HepG2 (cell line): Measurements from ENCODE around the gene CDC123. TPM values are rescaled to one million over a fixed set of nuclear protein-coding genes. Genes with fewer than 3 reads are reported as not detected.

ENCODE experiments used
- ATAC-seq: fragments of 200-7000 bp; cut with Tn5 transposase; 3 replicates; pipeline ENCODE4 v1.9.1; 2020; ENCODE audit warnings: mild to moderate bottlenecking, moderate library complexity
- BruUV-seq: library from RNA; stranded (reverse); fragments of 400-500 nt; replicated peaks from 2 replicates; lab custom pipeline; 2021; lab: Mats Ljungman, UMichigan
- CTCF ChIA-PET: fragments of 300-600 bp; formaldehyde crosslinking; extraction: SDS; loops from one replicate; lab custom pipeline; 2021; ENCODE audit warnings: low total read pairs, inconsistent platforms, low intra/inter-chr PET ratio; lab: Yijun Ruan, JAX
- POLR2A ChIA-PET: fragments of 350-600 bp; sonication (Branson Sonifier 250); formaldehyde crosslinking; loops from one replicate; lab custom pipeline; 2020; ENCODE audit warnings: antibody characterized with exemption, inconsistent platforms; lab: Yijun Ruan, JAX
- DNase-seq: peaks from one replicate; pipeline ENCODE4 v3.0.0-alpha.2; 2015; ENCODE audit warnings: low spot score
- FAIRE-seq: peaks from 3 replicates; lab custom pipeline; 2011; peaks lifted over from hg19 to GRCh38; lab: Jason Lieb, UNC
- H2AFZ ChIP-seq: one replicate; pipeline ENCODE4 v1.6.1; 2011; ENCODE audit warnings: low read length, inconsistent platforms
- H3K27ac ChIP-seq: fragments of 300-600 bp; 3 replicates; pipeline ENCODE4 v1.8.0; 2011; ENCODE audit warnings: mixed run types, mild to moderate bottlenecking, mixed read lengths, low read length, inconsistent platforms; ENCODE audit not compliant: insufficient read depth; ENCODE audit errors: extremely low read length
- H3K27me3 ChIP-seq, 2 experiments: fragments of 200-600 bp in 1 of 2; 2 replicates in 1 of 2; 3 replicates in 1 of 2; pipeline versions ENCODE4 v1.6.0 to v1.8.0; 2011; ENCODE audit warnings: low read length in 2 of 2, mild to moderate bottlenecking in 2 of 2, moderate library complexity in 2 of 2, inconsistent platforms in 1 of 2; ENCODE audit not compliant: insufficient read depth in 2 of 2, control insufficient read depth in 1 of 2
- H3K36me3 ChIP-seq, 2 experiments: fragments of 200-600 bp in 1 of 2; replicated peaks in 1 of 2; 2 replicates in 1 of 2; 3 replicates in 1 of 2; pipeline versions ENCODE4 v1.5.1 to v1.8.0; 2011; ENCODE audit warnings: low read length in 2 of 2, inconsistent platforms in 1 of 2; ENCODE audit not compliant: insufficient read depth in 2 of 2, control insufficient read depth in 1 of 2
- H3K4me1 ChIP-seq: 2 replicates; pipeline ENCODE4 v1.5.1; 2012; ENCODE audit warnings: low read length, inconsistent platforms; ENCODE audit not compliant: insufficient read depth
- H3K4me2 ChIP-seq: 2 replicates; pipeline ENCODE4 v1.6.0; 2011; ENCODE audit warnings: low read depth, low read length, inconsistent platforms
- H3K4me3 ChIP-seq, 3 experiments: fragments of 200-600 bp in 1 of 3; sonication (generic), shearing (Covaris generic) in 1 of 3; replicated peaks in 1 of 3; 2 replicates each; pipeline ENCODE4 v1.5.1; 2011 to 2016; ENCODE audit warnings: low read length in 3 of 3, inconsistent platforms in 2 of 3, low read depth in 2 of 3, mild to moderate bottlenecking in 2 of 3, control low read depth in 1 of 3, mixed read lengths in 1 of 3; ENCODE audit not compliant: insufficient read depth in 1 of 3
- H3K79me2 ChIP-seq: one replicate; pipeline ENCODE4 v1.6.1; 2011; ENCODE audit warnings: low read length, inconsistent platforms; ENCODE audit not compliant: insufficient read depth
- H3K9ac ChIP-seq: 2 replicates; pipeline ENCODE4 v1.6.0; 2011; ENCODE audit warnings: mild to moderate bottlenecking, low read depth, low read length, inconsistent platforms; ENCODE audit not compliant: insufficient read depth
- H3K9me3 ChIP-seq: 2 replicates; pipeline ENCODE4 v1.5.1; 2012; ENCODE audit warnings: mild to moderate bottlenecking, low read length
- H4K20me1 ChIP-seq: 2 replicates; pipeline ENCODE4 v1.6.0; 2011; ENCODE audit warnings: inconsistent platforms, mild to moderate bottlenecking, low read length, moderate library complexity; ENCODE audit not compliant: insufficient read depth
- DR1 ChIP-seq: sonication (generic); formaldehyde crosslinking; IDR thresholded peaks from 2 replicates; pipeline ENCODE4 v1.8.0; 2021; ENCODE audit warnings: mild to moderate bottlenecking, missing genetic modification reagents, inconsistent platforms
- EED ChIP-seq: sonication (generic); formaldehyde crosslinking; IDR thresholded peaks from 2 replicates; pipeline ENCODE4 v1.5.0; 2020; ENCODE audit warnings: mild to moderate bottlenecking, missing genetic modification reagents
- MATR3 ChIP-seq: sonication (generic); formaldehyde crosslinking; IDR thresholded peaks from 2 replicates; pipeline ENCODE4 v1.4.0; 2020; ENCODE audit warnings: missing genetic modification reagents
- MIER3 ChIP-seq: IDR thresholded peaks from 2 replicates; pipeline ENCODE4 v1.6.1; 2016; ENCODE audit warnings: missing compliant biosample characterization, borderline replicate concordance
- MXD4 ChIP-seq: IDR thresholded peaks from 2 replicates; pipeline ENCODE4 v1.6.1; 2016; ENCODE audit warnings: mild to moderate bottlenecking, missing biosample characterization, missing genetic modification reagents
- RFX5 ChIP-seq: IDR thresholded peaks from 2 replicates; pipeline ENCODE4 v1.6.1; 2011; ENCODE audit warnings: low read depth, low read length, improper control_type of control experiment
- RFXANK ChIP-seq: IDR thresholded peaks from 2 replicates; pipeline ENCODE4 v1.6.1; 2016
- SOX5 ChIP-seq: IDR thresholded peaks from 2 replicates; pipeline ENCODE4 v1.6.1; 2016; ENCODE audit warnings: borderline replicate concordance
- TRIM24 ChIP-seq: sonication (generic); formaldehyde crosslinking; IDR thresholded peaks from 2 replicates; pipeline ENCODE4 v1.8.0; 2022; ENCODE audit warnings: mild to moderate bottlenecking, missing genetic modification reagents
- ZMYM4 ChIP-seq: sonication (generic); formaldehyde crosslinking; IDR thresholded peaks from 2 replicates; pipeline ENCODE4 v1.8.1; 2023; ENCODE audit warnings: mild to moderate bottlenecking, missing genetic modification reagents
- ZNF382 ChIP-seq: sonication (generic); formaldehyde crosslinking; IDR thresholded peaks from 2 replicates; pipeline ENCODE4 v1.5.0; 2020; ENCODE audit warnings: missing genetic modification reagents, mild to moderate bottlenecking, borderline replicate concordance
- ZNF776 ChIP-seq: sonication (generic); formaldehyde crosslinking; IDR thresholded peaks from 2 replicates; pipeline ENCODE4 v1.4.0; 2020; ENCODE audit warnings: mild to moderate bottlenecking, missing genetic modification reagents
- ZNF841 ChIP-seq: sonication (generic); formaldehyde crosslinking; IDR thresholded peaks from 2 replicates; pipeline ENCODE4 v1.8.1; 2023; ENCODE audit warnings: missing genetic modification reagents, borderline replicate concordance
- WGBS: methylation state at CpG from one replicate; pipeline ENCODE4 v1.1.6; 2017; ENCODE audit warnings: low lambda C conversion rate; 5-methylcytosine and 5-hydroxymethylcytosine counted together
- in situ Hi-C: cut with HindIII; loops from 2 replicates; pipeline ENCODE4 v1.10.0; 2017; ENCODE audit warnings: low pct_unique_long_range_greater_than_20kb; ENCODE audit not compliant: extremely low pct_ligation_motif_present
- intact Hi-C: fragments of 100-400 bp; cut with micrococcal nuclease; formaldehyde crosslinking; loops from one replicate; pipeline ENCODE4 v1.10.0; 2022; ENCODE audit not compliant: unreplicated experiment
- polyA plus RNA-seq, 8 experiments: library from polyadenylated mRNA; depleted of rRNA in 3 of 8; stranded (reverse) in 7 of 8; unstranded in 1 of 8; fragments of >200 nt; fragmentation: Illumina TruSeq in 4 of 8; extraction: Trizol in 4 of 8; gene quantifications; 2 replicates each; pipeline versions ENCODE4 v1.2.1 to v1.2.3, GENCODE V29; 2011 to 2016; ENCODE audit warnings: low read depth in 4 of 8, missing spikeins in 1 of 8, mixed read lengths in 1 of 8; ENCODE audit not compliant: insufficient read depth in 1 of 8
- total RNA-seq, 5 experiments: library from RNA; depleted of rRNA; stranded (reverse); fragments of >200 nt; fragmentation: Illumina TruSeq; extraction: Trizol; gene quantifications; 2 replicates each; pipeline ENCODE4 v1.2.3, GENCODE V29; 2016; ENCODE audit warnings: low read depth in 1 of 5
- TF ChIP-seq, protein P1 (sequence below): sonication (generic); formaldehyde crosslinking; conservative IDR thresholded peaks from 2 replicates; pipeline ENCODE4 v1.4.0; 2020; ENCODE audit warnings: missing genetic modification reagents
- TF ChIP-seq, protein P2 (sequence below): sonication (generic); formaldehyde crosslinking; IDR thresholded peaks from 2 replicates; pipeline ENCODE4 v1.5.1; 2020; ENCODE audit warnings: missing genetic modification reagents, mild to moderate bottlenecking, borderline replicate concordance

Gene CDC123
- total and polyA plus RNA-seq, 2 of the 13 experiments (the other 11 are each of a cell fraction or from before 2014, with no cell fraction given) = 63.3 to 153 TPM

DNA sequence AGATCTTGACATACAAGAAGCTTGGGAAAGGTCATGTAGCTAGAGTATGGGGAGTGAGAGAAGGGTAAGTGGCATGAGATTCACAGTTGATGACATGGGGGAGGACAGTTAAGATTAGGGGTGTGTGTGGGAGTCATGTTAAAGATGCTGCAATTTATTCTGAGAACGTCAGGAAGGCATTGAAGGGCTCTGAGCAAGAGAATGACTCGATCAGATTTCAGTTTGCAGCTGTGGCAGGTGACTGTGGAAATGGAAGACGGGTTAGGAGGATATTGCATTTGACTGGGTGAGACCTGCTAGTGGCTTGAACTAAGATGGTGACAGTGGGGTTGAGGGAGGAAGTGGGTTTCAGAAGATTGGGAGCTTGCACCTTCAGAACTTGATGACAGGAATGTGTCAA lies 5.6 kb downstream of the CDC123 start:
- BruUV-seq = no TSS peak
- in situ Hi-C loops = no loop called here
- FAIRE-seq (no peak), DNase-seq (no peak), ATAC-seq (no peak)
- 96% methylated on average over 3 of the region's 3 CpGs for WGBS
- Histone ChIP-seq H3K4me1 (peaks cover 9% of the 10 kb centered on the region), H3K27ac (no peak overlapping the region), H3K36me3 (peaks cover 16 to 57% of the 10 kb centered on the region in 2 experiments), H3K79me2 (peaks cover 56% of the 10 kb centered on the region), H3K27me3 (no peaks in the 10 kb centered on the region; a peak in 1 of 5 replicates), H3K9ac (no peak overlapping the region), H3K4me3 (no peak overlapping the region), H2AFZ (no peak overlapping the region), H3K4me2 (no peak overlapping the region), H3K9me3 (no peaks in the 10 kb centered on the region), H4K20me1 (peaks cover 6% of the 10 kb centered on the region; the same call in 1 of the 2 replicates)
- intact Hi-C loops = no loop called here
- TF ChIP-seq EED (CRISPR knock-in tag) = no peak
- TF ChIP-seq DR1 (CRISPR knock-in tag) = no peak
- TF ChIP-seq RFXANK (CRISPR knock-in tag) = no peak
- no peak for TF ChIP-seq ZNF776 (CRISPR knock-in tag)
- TF ChIP-seq MXD4 (CRISPR knock-in tag) = no peak
- POLR2A ChIA-PET = no interaction called here
- CTCF ChIA-PET = no interaction called here

DNA sequence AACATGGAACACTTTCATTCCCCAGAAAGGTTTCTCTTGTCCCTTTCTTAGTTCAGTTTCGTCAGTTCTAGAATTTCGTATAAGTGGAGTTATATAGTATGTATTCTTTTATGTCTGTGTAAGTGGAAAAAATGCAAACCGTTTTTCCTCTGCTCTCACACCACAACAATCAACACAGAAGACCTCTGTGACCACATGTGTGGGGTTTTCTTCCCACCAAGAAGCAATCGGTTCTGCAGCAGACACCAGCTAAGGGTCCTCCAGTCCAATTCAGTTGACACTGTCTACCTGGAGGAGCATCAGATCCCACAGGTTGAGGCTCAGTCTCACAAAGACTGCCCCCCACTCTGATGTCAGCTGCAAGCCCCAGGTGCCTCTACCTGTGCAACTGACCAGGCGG lies 6.2 kb downstream of the CDC123 start:
- in situ Hi-C loops = no loop called here
- H3K9ac ChIP-seq = no peak overlapping the region
- H2AFZ ChIP-seq = no peak overlapping the region
- no peak overlapping the region for H3K27ac ChIP-seq
- intact Hi-C loops = no loop called here
- 96% methylated on average over 4 of the region's 5 CpGs for WGBS
- H3K79me2 ChIP-seq = peaks cover 49% of the 10 kb centered on the region
- ATAC-seq = no peak
- H3K27me3 ChIP-seq = no peaks in the 10 kb centered on the region
- BruUV-seq = no TSS peak
- H3K4me3 ChIP-seq = no peak overlapping the region
- H4K20me1 ChIP-seq = peaks cover 6% of the 10 kb centered on the region; the same call in 1 of the 2 replicates
- H3K9me3 ChIP-seq = no peaks in the 10 kb centered on the region
- ChIA-PET CTCF (no interaction called here), POLR2A (no interaction called here)
- no peak for FAIRE-seq
- H3K4me2 ChIP-seq = no peak overlapping the region
- no peak for DNase-seq
- peaks cover 9% of the 10 kb centered on the region for H3K4me1 ChIP-seq
- peaks cover 16 to 61% of the 10 kb centered on the region in 2 experiments for H3K36me3 ChIP-seq
- TF ChIP-seq TRIM24 (no peak), SOX5 (no peak), MIER3 (no peak), ZNF382 (CRISPR knock-in tag) (no peak), ZNF841 (CRISPR knock-in tag) (no peak), RFX5 (no peak), ZMYM4 (CRISPR knock-in tag) (no peak), MATR3 (CRISPR knock-in tag) (no peak)
- TF ChIP-seq, protein P1, sequence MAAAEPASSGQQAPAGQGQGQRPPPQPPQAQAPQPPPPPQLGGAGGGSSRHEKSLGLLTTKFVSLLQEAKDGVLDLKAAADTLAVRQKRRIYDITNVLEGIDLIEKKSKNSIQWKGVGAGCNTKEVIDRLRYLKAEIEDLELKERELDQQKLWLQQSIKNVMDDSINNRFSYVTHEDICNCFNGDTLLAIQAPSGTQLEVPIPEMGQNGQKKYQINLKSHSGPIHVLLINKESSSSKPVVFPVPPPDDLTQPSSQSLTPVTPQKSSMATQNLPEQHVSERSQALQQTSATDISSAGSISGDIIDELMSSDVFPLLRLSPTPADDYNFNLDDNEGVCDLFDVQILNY (CRISPR knock-in tag) = no peak
- TF ChIP-seq, protein P2, sequence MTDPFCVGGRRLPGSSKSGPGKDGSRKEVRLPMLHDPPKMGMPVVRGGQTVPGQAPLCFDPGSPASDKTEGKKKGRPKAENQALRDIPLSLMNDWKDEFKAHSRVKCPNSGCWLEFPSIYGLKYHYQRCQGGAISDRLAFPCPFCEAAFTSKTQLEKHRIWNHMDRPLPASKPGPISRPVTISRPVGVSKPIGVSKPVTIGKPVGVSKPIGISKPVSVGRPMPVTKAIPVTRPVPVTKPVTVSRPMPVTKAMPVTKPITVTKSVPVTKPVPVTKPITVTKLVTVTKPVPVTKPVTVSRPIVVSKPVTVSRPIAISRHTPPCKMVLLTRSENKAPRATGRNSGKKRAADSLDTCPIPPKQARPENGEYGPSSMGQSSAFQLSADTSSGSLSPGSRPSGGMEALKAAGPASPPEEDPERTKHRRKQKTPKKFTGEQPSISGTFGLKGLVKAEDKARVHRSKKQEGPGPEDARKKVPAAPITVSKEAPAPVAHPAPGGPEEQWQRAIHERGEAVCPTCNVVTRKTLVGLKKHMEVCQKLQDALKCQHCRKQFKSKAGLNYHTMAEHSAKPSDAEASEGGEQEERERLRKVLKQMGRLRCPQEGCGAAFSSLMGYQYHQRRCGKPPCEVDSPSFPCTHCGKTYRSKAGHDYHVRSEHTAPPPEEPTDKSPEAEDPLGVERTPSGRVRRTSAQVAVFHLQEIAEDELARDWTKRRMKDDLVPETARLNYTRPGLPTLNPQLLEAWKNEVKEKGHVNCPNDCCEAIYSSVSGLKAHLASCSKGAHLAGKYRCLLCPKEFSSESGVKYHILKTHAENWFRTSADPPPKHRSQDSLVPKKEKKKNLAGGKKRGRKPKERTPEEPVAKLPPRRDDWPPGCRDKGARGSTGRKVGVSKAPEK (CRISPR knock-in tag) = no peak
